HUES48 (cell line): ENCODE data around the gene PVRIG.
"Not testable (repeated sequence)": the region's sequence is repeated elsewhere in the genome, so short reads cannot be mapped to it uniquely, and the experiment has no call there.

Experiments used
- H3K27ac ChIP-seq: one replicate; pipeline ENCODE4 v1.7.0; 2013; ENCODE audit warnings: low read depth, low read length, inconsistent platforms
- H3K27me3 ChIP-seq: 2 replicates; pipeline ENCODE4 v1.6.1; 2013; ENCODE audit warnings: mild to moderate bottlenecking, low read length; ENCODE audit not compliant: control insufficient read depth, insufficient read depth
- H3K36me3 ChIP-seq: 2 replicates; pipeline ENCODE4 v1.6.1; 2013; ENCODE audit warnings: low read length; ENCODE audit not compliant: control insufficient read depth, insufficient read depth
- H3K4me1 ChIP-seq: 2 replicates; pipeline ENCODE4 v1.6.1; 2013; ENCODE audit warnings: mild to moderate bottlenecking, low read length; ENCODE audit not compliant: control insufficient read depth, insufficient read depth
- H3K4me3 ChIP-seq: 2 replicates; pipeline ENCODE4 v1.5.1; 2013; ENCODE audit warnings: mild to moderate bottlenecking, low read depth, low read length
- H3K9ac ChIP-seq: 2 replicates; pipeline ENCODE4 v1.6.1; 2013; ENCODE audit warnings: mild to moderate bottlenecking, low read depth, low read length, moderate library complexity
- H3K9me3 ChIP-seq: 2 replicates; pipeline ENCODE4 v1.6.1; 2013; ENCODE audit warnings: low read length; ENCODE audit not compliant: control insufficient read depth, insufficient read depth

Gene PVRIG

GRCh38 chr7:100243385-100243784, 23.6 kb downstream of the PVRIG start:
- not testable (repeated sequence) for H3K27me3 ChIP-seq, H3K36me3 ChIP-seq, H3K9me3 ChIP-seq, H3K9ac ChIP-seq, H3K4me3 ChIP-seq, H3K27ac ChIP-seq
- H3K4me1 ChIP-seq, result peaks cover 11% of the 10 kb centered on the region; the same call in 1 of the 2 replicates

GRCh38 chr7:100244988-100245605, 25.3 kb downstream of the PVRIG start:
- peaks cover 15% of the 10 kb centered on the region; the same call in 1 of the 2 replicates for H3K4me1 ChIP-seq
- H3K4me3 ChIP-seq, H3K9me3 ChIP-seq, H3K36me3 ChIP-seq, H3K27me3 ChIP-seq, H3K27ac ChIP-seq, H3K9ac ChIP-seq: not testable (repeated sequence)

- not testable (repeated sequence) for H3K27me3 ChIP-seq, H3K36me3 ChIP-seq, H3K9me3 ChIP-seq, H3K4me3 ChIP-seq, H3K27ac ChIP-seq, H3K9ac ChIP-seq
- peaks cover 15% of the 10 kb centered on the region; the same call in 1 of the 2 replicates for H3K4me1 ChIP-seq
These were observed 26.5 kb downstream of the PVRIG start for GRCh38 chr7:100246121-100246864.

- H3K27me3 ChIP-seq, H3K36me3 ChIP-seq, H3K4me3 ChIP-seq, H3K9me3 ChIP-seq: not testable (repeated sequence)
- Histone ChIP-seq H3K9ac (peak overlapping the region; percentile 55; the same call in 1 of the 2 replicates), H3K4me1 (peaks cover 15% of the 10 kb centered on the region; the same call in 1 of the 2 replicates), H3K27ac (peak overlapping the region; percentile 92)
These were observed 27.1 kb downstream of the PVRIG start for GRCh38 chr7:100246865-100247137.

GRCh38 chr7:100247152-100247757, 27.5 kb downstream of the PVRIG start:
- Histone ChIP-seq H3K4me1 (peaks cover 15% of the 10 kb centered on the region; the same call in 1 of the 2 replicates), H3K4me3 (no peak overlapping the region), H3K27ac (peak overlapping the region; percentile 92), H3K9me3 (no peaks in the 10 kb centered on the region), H3K9ac (peak overlapping the region; percentile 55), H3K27me3 (no peaks in the 10 kb centered on the region), H3K36me3 (no peaks in the 10 kb centered on the region)

- Histone ChIP-seq H3K9ac (no peak overlapping the region), H3K27me3 (no peaks in the 10 kb centered on the region), H3K4me3 (no peak overlapping the region), H3K9me3 (no peaks in the 10 kb centered on the region), H3K36me3 (no peaks in the 10 kb centered on the region), H3K27ac (peak overlapping the region; percentile 92), H3K4me1 (peaks cover 15% of the 10 kb centered on the region; the same call in 1 of the 2 replicates)
These were observed 28.7 kb downstream of the PVRIG start for GRCh38 chr7:100248483-100248882.

GRCh38 chr7:100257017-100257416, 37.3 kb downstream of the PVRIG start:
- Histone ChIP-seq H3K4me3 (no peak overlapping the region), H3K27ac (no peak overlapping the region), H3K9ac (no peak overlapping the region), H3K4me1 (no peaks in the 10 kb centered on the region), H3K9me3 (no peaks in the 10 kb centered on the region), H3K27me3 (no peaks in the 10 kb centered on the region), H3K36me3 (no peaks in the 10 kb centered on the region)

GRCh38 chr7:100259984-100260383, 40.2 kb downstream of the PVRIG start:
- not testable (repeated sequence) for H3K36me3 ChIP-seq, H3K4me3 ChIP-seq, H3K9ac ChIP-seq, H3K27ac ChIP-seq, H3K27me3 ChIP-seq, H3K9me3 ChIP-seq, H3K4me1 ChIP-seq

- not testable (repeated sequence) for H3K9me3 ChIP-seq, H3K27ac ChIP-seq, H3K36me3 ChIP-seq, H3K9ac ChIP-seq, H3K4me3 ChIP-seq, H3K4me1 ChIP-seq, H3K27me3 ChIP-seq
These were observed 43.1 kb downstream of the PVRIG start for GRCh38 chr7:100262896-100263295.

GRCh38 chr7:100264223-100264622, 44.5 kb downstream of the PVRIG start:
- H3K9me3 ChIP-seq, H3K36me3 ChIP-seq, H3K9ac ChIP-seq, H3K4me3 ChIP-seq, H3K27ac ChIP-seq, H3K27me3 ChIP-seq, H3K4me1 ChIP-seq: not testable (repeated sequence)

- H3K36me3 ChIP-seq, H3K27me3 ChIP-seq, H3K4me3 ChIP-seq, H3K27ac ChIP-seq, H3K9me3 ChIP-seq, H3K4me1 ChIP-seq, H3K9ac ChIP-seq: not testable (repeated sequence)
These were observed 45.0 kb downstream of the PVRIG start for GRCh38 chr7:100264669-100265165.
